K562 (cell line): ENCODE data around the gene SMIM30. TPM values are rescaled to one million over a fixed set of nuclear protein-coding genes. Genes with fewer than 3 reads are reported as not detected.
A peak's percentile ranks its signal among the peaks of the same experiment; 100 is the strongest.

Experiments
- ATAC-seq: fragments of 200-7000 bp; cut with Tn5 transposase; 3 replicates; pipeline ENCODE4 v1.9.1; 2020; ENCODE audit warnings: moderate library complexity
- BruUV-seq: library from RNA; stranded (reverse); fragments of 400-500 nt; replicated peaks from 2 replicates; lab custom pipeline; 2021; lab: Mats Ljungman, UMichigan
- CTCF ChIA-PET: fragments of 300-600 bp; formaldehyde crosslinking; extraction: SDS; loops from one replicate; lab custom pipeline; 2021; ENCODE audit warnings: low intra/inter-chr PET ratio; lab: Yijun Ruan, JAX
- POLR2A ChIA-PET: fragments of 300-600, 350-650 bp; sonication (Branson Sonifier 250); formaldehyde crosslinking; extraction: SDS; loops from one replicate; lab custom pipeline; 2021; ENCODE audit warnings: antibody characterized with exemption, inconsistent platforms; lab: Yijun Ruan, JAX
- DNase-seq, 4 experiments: peaks; one replicate each; pipeline versions ENCODE4 v3.0.0 to v3.0.0-alpha.2; 2011 to 2018; ENCODE audit warnings: low spot score in 3 of 4, mixed read lengths in 3 of 4; ENCODE audit errors: extremely low read depth in 1 of 4
- FAIRE-seq: peaks from 2 replicates; lab custom pipeline; 2011; peaks lifted over from hg19 to GRCh38; lab: Jason Lieb, UNC
- H2AFZ ChIP-seq: 2 replicates; pipeline ENCODE4 v1.6.0; 2011; ENCODE audit warnings: low read depth, low read length, control low read depth, inconsistent platforms
- H3K27ac ChIP-seq: fragments of 200-600 bp; 3 replicates; pipeline ENCODE4 v1.8.0; 2011; ENCODE audit warnings: low read depth, mild to moderate bottlenecking, control low read depth, inconsistent platforms, low read length, moderate library complexity, mixed read lengths; ENCODE audit errors: extremely low read depth
- H3K27me3 ChIP-seq, 2 experiments: fragments of 300-600 bp in 1 of 2; 2 replicates in 1 of 2; 3 replicates in 1 of 2; pipeline versions ENCODE4 v1.6.0 to v1.8.0; 2011; ENCODE audit warnings: inconsistent platforms in 2 of 2, low read length in 2 of 2, mild to moderate bottlenecking in 1 of 2, mixed read lengths in 1 of 2, moderate library complexity in 1 of 2; ENCODE audit not compliant: control insufficient read depth in 2 of 2, insufficient read depth in 2 of 2
- H3K36me3 ChIP-seq: fragments of 300-600 bp; 3 replicates; pipeline ENCODE4 v1.8.0; 2011; ENCODE audit warnings: mild to moderate bottlenecking, low read length, inconsistent platforms; ENCODE audit not compliant: control insufficient read depth, insufficient read depth
- H3K4me1 ChIP-seq, 2 experiments: fragments of 200-600 bp in 1 of 2; replicated peaks in 1 of 2; 2 replicates in 1 of 2; 3 replicates in 1 of 2; pipeline versions ENCODE4 v1.5.1 to v1.8.0; 2011; ENCODE audit warnings: inconsistent platforms in 2 of 2, low read length in 2 of 2, mild to moderate bottlenecking in 1 of 2, mixed read lengths in 1 of 2, moderate library complexity in 1 of 2; ENCODE audit not compliant: control insufficient read depth in 2 of 2, insufficient read depth in 2 of 2
- H3K4me2 ChIP-seq: 2 replicates; pipeline ENCODE4 v1.6.1; 2011; ENCODE audit warnings: low read length, control low read depth, inconsistent platforms, mixed read lengths; ENCODE audit not compliant: insufficient read depth
- H3K4me3 ChIP-seq: fragments of 200-600 bp; sonication (generic), shearing (Covaris generic); 2 replicates; pipeline ENCODE4 v1.5.1; 2016; ENCODE audit warnings: control low read depth, inconsistent platforms
- H3K79me2 ChIP-seq: fragments of 200-600 bp; 3 replicates; pipeline ENCODE4 v1.8.0; 2011; ENCODE audit warnings: low read length, inconsistent platforms; ENCODE audit not compliant: control insufficient read depth, insufficient read depth
- H3K9ac ChIP-seq, 2 experiments: 2 replicates each; pipeline versions ENCODE4 v1.6.0 to v1.6.1; 2011; ENCODE audit warnings: low read depth in 2 of 2, low read length in 2 of 2, control low read depth in 1 of 2, inconsistent platforms in 1 of 2, mild to moderate bottlenecking in 1 of 2, mixed read lengths in 1 of 2; ENCODE audit not compliant: insufficient read depth in 1 of 2
- H3K9me1 ChIP-seq: one replicate; pipeline ENCODE4 v1.6.0; 2011; ENCODE audit warnings: inconsistent platforms, mild to moderate bottlenecking, low read length, moderate library complexity; ENCODE audit not compliant: control insufficient read depth, insufficient read depth
- H3K9me3 ChIP-seq: replicated peaks from 2 replicates; pipeline ENCODE4 v1.5.1; 2011; ENCODE audit warnings: low read depth, low read length, inconsistent platforms; ENCODE audit not compliant: control insufficient read depth, insufficient read depth
- H4K20me1 ChIP-seq: replicated peaks from 2 replicates; pipeline ENCODE4 v1.6.1; 2011; ENCODE audit warnings: low read length, inconsistent platforms, mixed read lengths; ENCODE audit not compliant: control insufficient read depth, insufficient read depth
- CHD1 ChIP-seq: fragments of 200-600 bp; sonication (generic); IDR thresholded peaks from one replicate; pipeline ENCODE4 v1.6.1; 2012; ENCODE audit warnings: mild to moderate bottlenecking, moderate library complexity, low read length, inconsistent platforms
- HOXB6 ChIP-seq: fragments of 250-450 bp; sonication (Bioruptor Pico); IDR thresholded peaks from 2 replicates; pipeline ENCODE4 v1.5.1; 2022; ENCODE audit warnings: mild to moderate bottlenecking, borderline replicate concordance
- JUN ChIP-seq, 2 experiments: sonication (generic) in 1 of 2; formaldehyde crosslinking in 1 of 2; IDR thresholded peaks; 2 replicates each; pipeline versions ENCODE4 v1.6.1 to v1.8.0; 2012 to 2022; ENCODE audit warnings: borderline replicate concordance in 2 of 2, mild to moderate bottlenecking in 2 of 2, improper control_type of control experiment in 1 of 2, low read depth in 1 of 2, low read length in 1 of 2, missing genetic modification reagents in 1 of 2
- NEUROD1 ChIP-seq: fragments of 150-350 bp; IDR thresholded peaks from 2 replicates; pipeline ENCODE4 v1.6.1; 2014; ENCODE audit warnings: borderline replicate concordance, low read length, low read depth; ENCODE audit not compliant: partially characterized antibody
- PURB ChIP-seq: sonication (generic); formaldehyde crosslinking; IDR thresholded peaks from 2 replicates; pipeline ENCODE4 v1.9.0; 2021; ENCODE audit warnings: low read depth, mild to moderate bottlenecking, missing genetic modification reagents
- SMAD1 ChIP-seq: fragments of 150-350 bp; IDR thresholded peaks from 2 replicates; pipeline ENCODE4 v1.6.1; 2014; ENCODE audit warnings: low read length, low read depth; ENCODE audit not compliant: partially characterized antibody
- TRIM24 ChIP-seq, 2 experiments: fragments of 450-650 bp; IDR thresholded peaks; 2 replicates each; pipeline ENCODE4 v1.6.1; 2016
- ZC3H4 ChIP-seq: sonication (generic); formaldehyde crosslinking; IDR thresholded peaks from 2 replicates; pipeline ENCODE4 v1.9.0; 2021; ENCODE audit warnings: missing genetic modification reagents, borderline replicate concordance
- ZNF121 ChIP-seq: sonication (generic); formaldehyde crosslinking; conservative IDR thresholded peaks from 2 replicates; pipeline ENCODE4 v1.8.0; 2022; ENCODE audit warnings: missing genetic modification reagents
- WGBS: fragments of 100-300 bp; shearing (Covaris generic); methylation state at CpG from one replicate; pipeline ENCODE4 v1.1.6; 2016; ENCODE audit warnings: low coverage, mixed read lengths; ENCODE audit not compliant: insufficient coverage; ENCODE audit errors: missing lambda C conversion rate; 5-methylcytosine and 5-hydroxymethylcytosine counted together
- in situ Hi-C: fragments of 300-500 bp; cut with MboI; formaldehyde crosslinking; loops from 4 replicates; pipeline ENCODE4 v1.15.0; 2018; ENCODE audit warnings: inconsistent platforms, mixed read lengths
- intact Hi-C: fragments of 100-400 bp; cut with micrococcal nuclease; formaldehyde crosslinking; loops from 2 replicates; pipeline ENCODE4 v1.14.2; 2022
- polyA plus RNA-seq, 8 experiments: library from polyadenylated mRNA; depleted of rRNA in 4 of 8; stranded (reverse) in 5 of 8; unstranded in 3 of 8; fragments of >200 nt; fragmentation: Nextera tagmentation in 2 of 8; fragmentation: Illumina TruSeq in 1 of 8; extraction: Ambion mirVana in 2 of 8; extraction: Trizol in 1 of 8; gene quantifications; 2 replicates each; pipeline versions ENCODE4 v1.2.1 to v1.2.3, GENCODE V29; 2011 to 2014; ENCODE audit warnings: inconsistent platforms in 1 of 8, missing spikeins in 1 of 8
- total RNA-seq, 7 experiments: library from RNA; depleted of rRNA in 6 of 7; stranded (reverse); fragments of >200 nt in 6 of 7; fragmentation: Illumina TruSeq in 2 of 7; extraction: Trizol in 2 of 7; gene quantifications; 2 replicates each; pipeline versions ENCODE4 v1.2.1 to v1.2.3, GENCODE V29; 2011 to 2021; ENCODE audit warnings: low replicate concordance in 1 of 7
- TF ChIP-seq, protein P1 (sequence below): fragments of 250-450 bp; sonication (Bioruptor Pico); IDR thresholded peaks from 2 replicates; pipeline ENCODE4 v1.5.0; 2021; ENCODE audit warnings: mild to moderate bottlenecking, moderate library complexity
- TF ChIP-seq, protein P2 (sequence below): fragments of 450-650 bp; formaldehyde crosslinking; IDR thresholded peaks from 2 replicates; pipeline ENCODE4 v1.4.0; 2022; ENCODE audit warnings: missing genetic modification characterization
- TF ChIP-seq, protein P3 (sequence below): fragments of 150-350 bp; IDR thresholded peaks from 2 replicates; pipeline ENCODE4 v1.6.1; 2014; ENCODE audit warnings: low read depth, mild to moderate bottlenecking, low read length, borderline replicate concordance

SMIM30 gene
- total and polyA plus RNA-seq, 9 of the 15 experiments (the other 6 are each of a cell fraction or from before 2014, with no cell fraction given), result 161 to 891 (median 316) TPM

DNA sequence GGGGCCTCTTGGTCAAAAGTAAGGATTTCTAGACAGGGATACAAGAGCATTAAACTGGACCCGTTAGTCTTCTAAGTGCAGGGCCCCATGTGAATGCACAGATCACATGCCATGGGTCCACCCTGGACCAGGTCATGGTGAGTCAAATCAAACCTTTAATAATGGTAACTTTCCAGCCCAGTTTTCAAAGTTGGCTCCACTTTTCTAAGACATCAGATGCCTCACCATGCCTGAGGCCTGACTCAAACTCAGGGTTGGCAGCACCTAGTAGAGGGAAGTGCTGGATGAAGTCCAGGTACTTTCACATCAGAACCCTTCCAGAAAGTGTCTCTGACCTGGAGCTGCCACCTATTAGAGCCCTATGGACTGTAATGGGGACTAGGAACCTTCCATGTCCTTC is 9.7 kb upstream of the SMIM30 start (continued):
- TF ChIP-seq, protein P1, sequence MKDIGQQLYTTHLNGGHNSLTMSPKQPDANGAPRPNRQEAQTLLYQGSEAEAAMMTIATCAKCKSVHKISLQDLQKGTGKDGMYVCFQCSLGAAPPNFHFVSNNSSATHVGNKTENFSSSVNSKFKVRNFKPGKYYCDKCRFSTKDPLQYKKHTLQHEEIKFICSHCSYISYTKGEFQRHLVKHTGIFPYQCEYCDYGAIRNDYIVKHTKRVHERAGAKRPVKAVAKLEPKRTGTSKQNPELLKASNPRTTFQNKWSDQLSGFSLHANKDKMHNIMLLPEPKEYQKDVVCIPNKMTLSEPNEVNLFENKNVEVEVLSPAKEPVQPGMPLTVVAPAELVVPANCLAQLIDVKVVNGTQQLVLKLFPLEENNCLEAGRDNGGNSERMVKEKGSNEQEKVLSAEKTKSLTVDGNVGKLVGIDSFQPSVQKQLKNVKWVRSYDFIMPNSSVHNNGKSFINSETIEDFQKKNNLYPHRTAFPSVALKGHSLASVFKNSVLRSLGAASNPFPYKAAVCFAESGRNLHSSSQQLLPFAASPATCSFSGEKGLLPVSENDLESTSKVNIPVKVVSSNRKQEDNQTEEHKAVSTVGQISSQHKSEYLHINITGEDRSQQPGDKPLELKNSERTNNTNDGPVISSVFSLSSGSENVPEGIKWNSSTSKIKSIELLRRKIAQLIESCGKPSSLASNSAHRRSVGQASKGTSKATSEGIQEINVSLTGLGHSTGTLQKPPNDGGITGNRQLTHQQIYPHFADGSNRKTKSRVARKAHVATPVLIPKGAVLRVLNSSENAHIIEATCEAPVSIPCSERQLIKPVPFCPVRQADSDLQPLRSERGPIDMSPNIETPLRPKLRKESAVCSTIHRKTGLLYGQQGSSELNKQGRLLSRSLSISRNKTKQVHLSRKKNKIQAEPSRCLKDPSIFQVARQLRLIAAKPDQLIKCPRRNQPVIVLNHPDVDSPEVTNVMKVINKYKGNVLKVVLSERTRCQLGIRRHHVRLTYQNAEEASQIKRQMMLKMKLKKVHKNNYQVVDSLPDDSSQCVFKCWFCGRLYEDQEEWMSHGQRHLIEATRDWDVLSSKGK (CRISPR knock-in tag), result no peak
- TF ChIP-seq CHD1, result no peak
- no peak for TF ChIP-seq TRIM24 (IDR thresholded peaks at IDR 0.05)
- TF ChIP-seq, protein P2, sequence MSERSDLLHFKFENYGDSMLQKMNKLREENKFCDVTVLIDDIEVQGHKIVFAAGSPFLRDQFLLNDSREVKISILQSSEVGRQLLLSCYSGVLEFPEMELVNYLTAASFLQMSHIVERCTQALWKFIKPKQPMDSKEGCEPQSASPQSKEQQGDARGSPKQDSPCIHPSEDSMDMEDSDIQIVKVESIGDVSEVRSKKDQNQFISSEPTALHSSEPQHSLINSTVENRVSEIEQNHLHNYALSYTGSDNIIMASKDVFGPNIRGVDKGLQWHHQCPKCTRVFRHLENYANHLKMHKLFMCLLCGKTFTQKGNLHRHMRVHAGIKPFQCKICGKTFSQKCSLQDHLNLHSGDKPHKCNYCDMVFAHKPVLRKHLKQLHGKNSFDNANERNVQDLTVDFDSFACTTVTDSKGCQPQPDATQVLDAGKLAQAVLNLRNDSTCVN (CRISPR knock-in tag), result no peak
- no peak for TF ChIP-seq PURB (CRISPR knock-in tag)
- no peak for TF ChIP-seq SMAD1
- TF ChIP-seq, all 486 proteins: peak for 0

DNA sequence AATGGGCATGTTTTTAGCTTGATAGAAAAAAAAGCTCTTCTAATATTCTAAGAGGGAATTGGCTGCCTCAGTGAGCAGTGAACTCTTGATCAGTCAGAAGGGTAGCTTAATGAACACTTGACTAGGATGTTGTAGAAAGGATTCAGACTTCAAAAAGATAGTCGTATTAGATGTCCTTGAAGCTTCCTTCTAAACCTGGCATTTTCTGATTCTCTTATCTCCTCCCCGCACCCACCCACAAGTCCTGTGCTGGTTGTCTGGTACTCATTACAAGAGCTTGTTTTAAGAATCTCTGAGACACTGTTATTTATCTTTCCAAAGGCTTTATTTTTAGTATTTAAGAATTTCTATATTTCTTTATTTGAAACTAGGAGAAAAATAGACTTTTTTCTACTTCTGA is 7.4 kb upstream of the SMIM30 start:
- H3K36me3 ChIP-seq, result no peaks in the 10 kb centered on the region
- DNase-seq, result peak in 2 of 4 experiments; percentile 31 to 68
- H3K4me3 ChIP-seq, result no peak overlapping the region
- no peak for FAIRE-seq
- peaks cover 0 to 15% of the 10 kb centered on the region in 2 experiments; a peak in 3 of 5 replicates for H3K4me1 ChIP-seq
- no peak overlapping the region for H2AFZ ChIP-seq
- in situ Hi-C loops (no loop called here), intact Hi-C loops (no loop called here)
- H3K27me3 ChIP-seq, result no peaks in the 10 kb centered on the region
- no TSS peak for BruUV-seq
- H4K20me1 ChIP-seq, result no peaks in the 10 kb centered on the region
- POLR2A ChIA-PET, result interaction anchor here (0.7 to 1.1 kb wide), 3 partner anchors 10 to 138 kb away, joined by 3 read pairs; no protein-coding TSS in a partner anchor
- H3K9me1 ChIP-seq, result no peaks in the 10 kb centered on the region
- ATAC-seq, result peak; percentile 76
- no peak overlapping the region; the same call in 1 of the 2 replicates for H3K4me2 ChIP-seq
- H3K79me2 ChIP-seq, result no peaks in the 10 kb centered on the region
- no peak overlapping the region for H3K27ac ChIP-seq
- no peaks in the 10 kb centered on the region for H3K9me3 ChIP-seq
- CTCF ChIA-PET, result interaction anchor here (0.6 kb wide), 1 partner anchor 83 kb away, joined by 3 read pairs; no protein-coding TSS in a partner anchor
- 2% methylated on average over 2 of the region's 2 CpGs for WGBS
- H3K9ac ChIP-seq, result no peak overlapping the region
- TF ChIP-seq ZNF121 (CRISPR knock-in tag) (no peak), JUN (IDR thresholded peaks at IDR 0.05; ENCODE audit: borderline replicate concordance, low read depth, low read length) (no peak), JUN (CRISPR knock-in tag; IDR thresholded peaks at IDR 0.05; ENCODE audit: borderline replicate concordance) (no peak), HOXB6 (CRISPR knock-in tag) (no peak), NEUROD1 (no peak), ZC3H4 (CRISPR knock-in tag) (no peak)
- TF ChIP-seq, protein P3, sequence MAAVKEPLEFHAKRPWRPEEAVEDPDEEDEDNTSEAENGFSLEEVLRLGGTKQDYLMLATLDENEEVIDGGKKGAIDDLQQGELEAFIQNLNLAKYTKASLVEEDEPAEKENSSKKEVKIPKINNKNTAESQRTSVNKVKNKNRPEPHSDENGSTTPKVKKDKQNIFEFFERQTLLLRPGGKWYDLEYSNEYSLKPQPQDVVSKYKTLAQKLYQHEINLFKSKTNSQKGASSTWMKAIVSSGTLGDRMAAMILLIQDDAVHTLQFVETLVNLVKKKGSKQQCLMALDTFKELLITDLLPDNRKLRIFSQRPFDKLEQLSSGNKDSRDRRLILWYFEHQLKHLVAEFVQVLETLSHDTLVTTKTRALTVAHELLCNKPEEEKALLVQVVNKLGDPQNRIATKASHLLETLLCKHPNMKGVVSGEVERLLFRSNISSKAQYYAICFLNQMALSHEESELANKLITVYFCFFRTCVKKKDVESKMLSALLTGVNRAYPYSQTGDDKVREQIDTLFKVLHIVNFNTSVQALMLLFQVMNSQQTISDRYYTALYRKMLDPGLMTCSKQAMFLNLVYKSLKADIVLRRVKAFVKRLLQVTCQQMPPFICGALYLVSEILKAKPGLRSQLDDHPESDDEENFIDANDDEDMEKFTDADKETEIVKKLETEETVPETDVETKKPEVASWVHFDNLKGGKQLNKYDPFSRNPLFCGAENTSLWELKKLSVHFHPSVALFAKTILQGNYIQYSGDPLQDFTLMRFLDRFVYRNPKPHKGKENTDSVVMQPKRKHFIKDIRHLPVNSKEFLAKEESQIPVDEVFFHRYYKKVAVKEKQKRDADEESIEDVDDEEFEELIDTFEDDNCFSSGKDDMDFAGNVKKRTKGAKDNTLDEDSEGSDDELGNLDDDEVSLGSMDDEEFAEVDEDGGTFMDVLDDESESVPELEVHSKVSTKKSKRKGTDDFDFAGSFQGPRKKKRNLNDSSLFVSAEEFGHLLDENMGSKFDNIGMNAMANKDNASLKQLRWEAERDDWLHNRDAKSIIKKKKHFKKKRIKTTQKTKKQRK, result no peak
